GM12878 (cell line): ENCODE measurements around the gene APBB1IP. TPM values are rescaled to one million over a fixed set of nuclear protein-coding genes. Genes with fewer than 3 reads are reported as not detected.

Experiments used
- ATAC-seq: fragments of 200-7000 bp; cut with Tn5 transposase; 3 replicates; pipeline ENCODE4 v1.9.1; 2020; ENCODE audit warnings: mild to moderate bottlenecking, moderate library complexity
- BruUV-seq: library from RNA; stranded (reverse); fragments of 400-500 nt; replicated peaks from 2 replicates; lab custom pipeline; 2021; lab: Mats Ljungman, UMichigan
- CTCF ChIA-PET: fragments of 300-600 bp; sonication (Branson Sonifier 250); formaldehyde crosslinking; extraction: SDS; loops from one replicate; lab custom pipeline; 2021; ENCODE audit warnings: inconsistent platforms; lab: Yijun Ruan, JAX
- POLR2A ChIA-PET: fragments of 350-600 bp; formaldehyde crosslinking; extraction: SDS; loops from one replicate; lab custom pipeline; 2021; ENCODE audit warnings: inconsistent platforms; lab: Charles Lee
- RAD21 ChIA-PET: fragments of 300-600 bp; sonication (Branson Sonifier 250); formaldehyde crosslinking; loops from one replicate; lab custom pipeline; 2023; ENCODE audit warnings: antibody characterized with exemption; ENCODE audit not compliant: unreplicated experiment; lab: Charles Lee
- SMC1A ChIA-PET: fragments of 300-600 bp; sonication (Branson Sonifier 250); formaldehyde crosslinking; loops from one replicate; lab custom pipeline; 2023; ENCODE audit not compliant: unreplicated experiment, uncharacterized antibody; lab: Charles Lee
- DNase-seq: peaks from one replicate; pipeline ENCODE4 v3.0.0-alpha.2; 2011; ENCODE audit warnings: low read depth, low spot score
- FAIRE-seq: peaks from 3 replicates; lab custom pipeline; 2011; peaks lifted over from hg19 to GRCh38; lab: Jason Lieb, UNC
- H2AFZ ChIP-seq: 2 replicates; pipeline ENCODE4 v1.6.0; 2011; ENCODE audit warnings: low read depth, low read length, control low read depth; ENCODE audit not compliant: control insufficient read depth
- H3K27ac ChIP-seq: 2 replicates; pipeline ENCODE4 v1.5.1; 2011; ENCODE audit warnings: control low read depth; ENCODE audit not compliant: control insufficient read depth, insufficient read depth
- H3K27me3 ChIP-seq, 2 experiments: replicated peaks in 1 of 2; 2 replicates each; pipeline versions ENCODE4 v1.6.0 to v1.6.1; 2011; ENCODE audit warnings: low read length in 1 of 2; ENCODE audit not compliant: control insufficient read depth in 2 of 2, insufficient read depth in 2 of 2
- H3K36me3 ChIP-seq, 2 experiments: 2 replicates each; pipeline ENCODE4 v1.5.1; 2011; ENCODE audit warnings: low read length in 1 of 2; ENCODE audit not compliant: control insufficient read depth in 2 of 2, insufficient read depth in 2 of 2
- H3K4me1 ChIP-seq: 2 replicates; pipeline ENCODE4 v1.6.1; 2011; ENCODE audit warnings: mild to moderate bottlenecking, low read length, moderate library complexity, mixed read lengths; ENCODE audit not compliant: control insufficient read depth, insufficient read depth
- H3K4me2 ChIP-seq: 2 replicates; pipeline ENCODE4 v1.6.0; 2011; ENCODE audit warnings: control low read depth; ENCODE audit not compliant: control insufficient read depth, insufficient read depth
- H3K4me3 ChIP-seq: fragments of 200-600 bp; sonication (generic); 2 replicates; pipeline ENCODE4 v1.5.1; 2016
- H3K79me2 ChIP-seq: 2 replicates; pipeline ENCODE4 v1.6.0; 2011; ENCODE audit warnings: low read length; ENCODE audit not compliant: control insufficient read depth, insufficient read depth
- H3K9ac ChIP-seq: 2 replicates; pipeline ENCODE4 v1.8.0; 2011; ENCODE audit warnings: low read length, control low read depth, mixed read lengths; ENCODE audit not compliant: control insufficient read depth, insufficient read depth
- H3K9me3 ChIP-seq: replicated peaks from 3 replicates; pipeline ENCODE4 v1.5.1; 2011; ENCODE audit warnings: mild to moderate bottlenecking, low read length; ENCODE audit not compliant: control insufficient read depth, insufficient read depth
- H4K20me1 ChIP-seq: 2 replicates; pipeline ENCODE4 v1.6.0; 2011; ENCODE audit not compliant: control insufficient read depth, insufficient read depth
- CBFB ChIP-seq: IDR thresholded peaks from 2 replicates; pipeline ENCODE4 v1.6.1; 2016; ENCODE audit warnings: antibody characterized with exemption, low read depth
- EED ChIP-seq: sonication (generic); IDR thresholded peaks from 2 replicates; pipeline ENCODE4 v1.6.1; 2016; ENCODE audit warnings: antibody characterized with exemption, low read depth
- HDAC2 ChIP-seq: fragments of 200-600 bp; sonication (generic); IDR thresholded peaks from 2 replicates; pipeline ENCODE4 v1.6.1; 2017
- NFIC ChIP-seq: IDR thresholded peaks from 2 replicates; pipeline ENCODE4 v1.6.1; 2012; ENCODE audit warnings: low read depth, mild to moderate bottlenecking, inconsistent platforms, low read length, moderate library complexity
- ZNF622 ChIP-seq: fragments of 450-650 bp; IDR thresholded peaks from 2 replicates; pipeline ENCODE4 v1.6.1; 2017; ENCODE audit warnings: mild to moderate bottlenecking, inconsistent platforms
- WGBS: methylation state at CpG from one replicate; pipeline ENCODE4 v1.1.6; 2016; ENCODE audit warnings: low lambda C conversion rate; ENCODE audit not compliant: insufficient replicate concordance, insufficient coverage; ENCODE audit errors: missing lambda C conversion rate; 5-methylcytosine and 5-hydroxymethylcytosine counted together
- in situ Hi-C: fragments of 300-500 bp; cut with MboI; formaldehyde crosslinking; loops from 9 replicates; pipeline ENCODE4 v1.14.3; 2018; ENCODE audit warnings: mixed read lengths
- intact Hi-C: fragments of 100-400 bp; cut with micrococcal nuclease; formaldehyde crosslinking; loops from one replicate; pipeline ENCODE4 v1.14.2; 2022; ENCODE audit not compliant: unreplicated experiment
- polyA plus RNA-seq, 11 experiments: library from polyadenylated mRNA; depleted of rRNA in 4 of 11; unstranded in 6 of 11; stranded (reverse) in 5 of 11; fragments of >200 nt; fragmentation: Nextera tagmentation in 4 of 11; fragmentation: Illumina TruSeq in 1 of 11; extraction: Ambion mirVana in 4 of 11; extraction: Trizol in 1 of 11; gene quantifications; 1 replicate in 1 of 11; 2 replicates in 10 of 11; pipeline versions ENCODE4 v1.2.1 to v1.2.3, GENCODE V29; 2011 to 2016; ENCODE audit warnings: inconsistent platforms in 2 of 11, missing spikeins in 2 of 11, low read depth in 1 of 11
- total RNA-seq, 4 experiments: library from RNA; depleted of rRNA in 3 of 4; stranded (reverse); fragments of >200 nt in 3 of 4; fragmentation: Illumina TruSeq in 1 of 4; extraction: Trizol in 1 of 4; gene quantifications; 2 replicates each; pipeline versions ENCODE4 v1.2.1 to v1.2.3, GENCODE V29; 2013 to 2021
- TF ChIP-seq, protein P1 (sequence below): IDR thresholded peaks from 2 replicates; pipeline ENCODE4 v1.6.1; 2012; ENCODE audit warnings: low read depth, low read length, improper control_type of control experiment
- TF ChIP-seq, protein P2 (sequence below): fragments of 450-650 bp; conservative IDR thresholded peaks from 2 replicates; pipeline ENCODE4 v1.6.1; 2017; ENCODE audit warnings: mild to moderate bottlenecking, moderate library complexity
- TF ChIP-seq, protein P3 (sequence below): fragments of 450-650 bp; IDR thresholded peaks from 2 replicates; pipeline ENCODE4 v1.6.1; 2017; ENCODE audit warnings: borderline replicate concordance

Gene APBB1IP
- total and polyA plus RNA-seq, 10 of the 15 experiments (the other 5 are each of a cell fraction or from before 2014, with no cell fraction given), result 7.3 to 67.4 (median 19.9) TPM

DNA sequence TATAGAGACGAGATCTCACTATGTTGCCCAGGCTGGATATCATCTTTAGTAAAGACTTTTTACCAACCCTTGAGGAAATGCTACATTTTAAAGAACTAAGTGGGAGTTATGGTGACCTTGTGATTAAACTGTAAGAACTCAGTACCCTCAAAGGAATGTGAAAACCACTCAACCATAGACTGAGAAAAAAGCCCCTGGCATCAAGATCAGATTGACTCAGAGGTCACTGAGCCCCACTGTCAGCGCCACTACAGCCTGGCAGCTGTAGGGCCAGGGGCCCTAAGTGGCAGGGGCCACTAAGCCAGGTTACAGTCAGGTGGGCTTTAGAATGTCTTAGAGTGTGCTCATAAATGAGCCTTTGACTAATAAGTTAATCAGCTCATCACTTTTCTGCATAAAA lies 55.9 kb downstream of the APBB1IP start:
- FAIRE-seq, result no peak
- ChIA-PET RAD21 (interaction anchor here (1.3 kb wide), 1 partner anchor 10 kb away, joined by 5 read pairs; no protein-coding TSS in a partner anchor), POLR2A (interaction anchor here (1.3 kb wide), 1 partner anchor 22 kb away, joined by 3 read pairs; no protein-coding TSS in a partner anchor), SMC1A (interaction anchor here (1.0 to 2.1 kb wide), 5 partner anchors 10 to 38 kb away, joined by 3 to 6 read pairs (median 4); no protein-coding TSS in a partner anchor), CTCF (interaction anchor here (0.5 to 0.7 kb wide), 2 partner anchors 9 to 347 kb away, joined by 3 read pairs; no protein-coding TSS in a partner anchor)
- peak; percentile 40; the same call in 2 of the 3 replicates for ATAC-seq
- Histone ChIP-seq H3K79me2 (peaks cover 8% of the 10 kb centered on the region), H3K27ac (no peak overlapping the region), H3K27me3 (no peaks in the 10 kb centered on the region), H3K4me3 (no peak overlapping the region), H3K36me3 (peaks cover 4 to 27% of the 10 kb centered on the region in 2 experiments), H3K9me3 (peaks cover 3% of the 10 kb centered on the region), H2AFZ (no peak overlapping the region), H3K4me2 (no peak overlapping the region), H3K4me1 (no peaks in the 10 kb centered on the region), H4K20me1 (no peaks in the 10 kb centered on the region), H3K9ac (no peak overlapping the region)
- BruUV-seq, result no TSS peak
- TF ChIP-seq, protein P1, sequence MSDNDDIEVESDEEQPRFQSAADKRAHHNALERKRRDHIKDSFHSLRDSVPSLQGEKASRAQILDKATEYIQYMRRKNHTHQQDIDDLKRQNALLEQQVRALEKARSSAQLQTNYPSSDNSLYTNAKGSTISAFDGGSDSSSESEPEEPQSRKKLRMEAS, result no peak
- TF ChIP-seq CBFB, result no peak
- TF ChIP-seq, protein P2, sequence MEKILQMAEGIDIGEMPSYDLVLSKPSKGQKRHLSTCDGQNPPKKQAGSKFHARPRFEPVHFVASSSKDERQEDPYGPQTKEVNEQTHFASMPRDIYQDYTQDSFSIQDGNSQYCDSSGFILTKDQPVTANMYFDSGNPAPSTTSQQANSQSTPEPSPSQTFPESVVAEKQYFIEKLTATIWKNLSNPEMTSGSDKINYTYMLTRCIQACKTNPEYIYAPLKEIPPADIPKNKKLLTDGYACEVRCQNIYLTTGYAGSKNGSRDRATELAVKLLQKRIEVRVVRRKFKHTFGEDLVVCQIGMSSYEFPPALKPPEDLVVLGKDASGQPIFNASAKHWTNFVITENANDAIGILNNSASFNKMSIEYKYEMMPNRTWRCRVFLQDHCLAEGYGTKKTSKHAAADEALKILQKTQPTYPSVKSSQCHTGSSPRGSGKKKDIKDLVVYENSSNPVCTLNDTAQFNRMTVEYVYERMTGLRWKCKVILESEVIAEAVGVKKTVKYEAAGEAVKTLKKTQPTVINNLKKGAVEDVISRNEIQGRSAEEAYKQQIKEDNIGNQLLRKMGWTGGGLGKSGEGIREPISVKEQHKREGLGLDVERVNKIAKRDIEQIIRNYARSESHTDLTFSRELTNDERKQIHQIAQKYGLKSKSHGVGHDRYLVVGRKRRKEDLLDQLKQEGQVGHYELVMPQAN, result no peak
- no peak for TF ChIP-seq EED
- TF ChIP-seq HDAC2, result no peak
- TF ChIP-seq ZNF622, result no peak
- TF ChIP-seq NFIC, result no peak
- TF ChIP-seq, protein P3, sequence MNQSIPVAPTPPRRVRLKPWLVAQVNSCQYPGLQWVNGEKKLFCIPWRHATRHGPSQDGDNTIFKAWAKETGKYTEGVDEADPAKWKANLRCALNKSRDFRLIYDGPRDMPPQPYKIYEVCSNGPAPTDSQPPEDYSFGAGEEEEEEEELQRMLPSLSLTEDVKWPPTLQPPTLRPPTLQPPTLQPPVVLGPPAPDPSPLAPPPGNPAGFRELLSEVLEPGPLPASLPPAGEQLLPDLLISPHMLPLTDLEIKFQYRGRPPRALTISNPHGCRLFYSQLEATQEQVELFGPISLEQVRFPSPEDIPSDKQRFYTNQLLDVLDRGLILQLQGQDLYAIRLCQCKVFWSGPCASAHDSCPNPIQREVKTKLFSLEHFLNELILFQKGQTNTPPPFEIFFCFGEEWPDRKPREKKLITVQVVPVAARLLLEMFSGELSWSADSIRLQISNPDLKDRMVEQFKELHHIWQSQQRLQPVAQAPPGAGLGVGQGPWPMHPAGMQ, result no peak
- in situ Hi-C loops, result no loop called here
- intact Hi-C loops, result no loop called here
- DNase-seq, result no peak
- 66% methylated on average over 2 of the region's 2 CpGs for WGBS
